WERI-Rb-1 (cell line): Measurements from ENCODE around the gene SLC4A1AP.

Source experiments
- DNase-seq: peaks from one replicate; pipeline ENCODE4 v3.0.0-alpha.2; 2020
- H3K27ac ChIP-seq: fragments of 250-450 bp; sonication (Bioruptor Pico); 2 replicates; pipeline ENCODE4 v1.5.1; 2020; ENCODE audit warnings: mild to moderate bottlenecking, moderate library complexity
- H3K27me3 ChIP-seq: fragments of 250-450 bp; sonication (Bioruptor Pico); 2 replicates; pipeline ENCODE4 v1.5.1; 2021; ENCODE audit warnings: mild to moderate bottlenecking, low read depth, moderate library complexity; ENCODE audit not compliant: insufficient read depth, severe bottlenecking
- H3K36me3 ChIP-seq: fragments of 250-450 bp; sonication (Bioruptor Pico); 2 replicates; pipeline ENCODE4 v1.5.1; 2020; ENCODE audit warnings: mild to moderate bottlenecking, moderate library complexity
- H3K4me3 ChIP-seq: 2 replicates; pipeline ENCODE4 v1.5.1; 2011; ENCODE audit warnings: low read depth, mild to moderate bottlenecking, control low read depth, low read length
- H3K9me3 ChIP-seq: fragments of 250-450 bp; sonication (Bioruptor Pico); 2 replicates; pipeline ENCODE4 v1.5.1; 2021; ENCODE audit warnings: mild to moderate bottlenecking, moderate library complexity; ENCODE audit not compliant: severe bottlenecking
- CTCF ChIP-seq: IDR thresholded peaks from 2 replicates; pipeline ENCODE4 v1.5.1; 2011; ENCODE audit warnings: low read depth, mild to moderate bottlenecking, control low read depth, inconsistent platforms, low read length

The SLC4A1AP gene

GRCh38 chr2:27702302-27702701, 38.6 kb downstream of the SLC4A1AP start:
- no peak overlapping the region for H3K27ac ChIP-seq
- H3K4me3 ChIP-seq = no peak overlapping the region
- H3K36me3 ChIP-seq = peaks cover 4% of the 10 kb centered on the region; the same call in 1 of the 2 replicates
- H3K27me3 ChIP-seq = no peaks in the 10 kb centered on the region
- TF ChIP-seq CTCF = no peak
- no peaks in the 10 kb centered on the region for H3K9me3 ChIP-seq
- no peak for DNase-seq

- Histone ChIP-seq H3K4me3 (no peak overlapping the region), H3K27ac (no peak overlapping the region), H3K9me3 (no peaks in the 10 kb centered on the region), H3K36me3 (no peaks in the 10 kb centered on the region), H3K27me3 (no peaks in the 10 kb centered on the region)
- TF ChIP-seq CTCF = peak; percentile 87
- peak; percentile 89 for DNase-seq
These were observed 40.1 kb downstream of the SLC4A1AP start for GRCh38 chr2:27703638-27704341.

GRCh38 chr2:27704342-27704876, 40.7 kb downstream of the SLC4A1AP start:
- Histone ChIP-seq H3K27ac (no peak overlapping the region), H3K4me3 (no peak overlapping the region), H3K27me3 (no peaks in the 10 kb centered on the region), H3K36me3 (no peaks in the 10 kb centered on the region), H3K9me3 (no peaks in the 10 kb centered on the region)
- no peak for DNase-seq
- no peak for TF ChIP-seq CTCF

- DNase-seq = peak; percentile 39
- Histone ChIP-seq H3K9me3 (no peaks in the 10 kb centered on the region), H3K27ac (no peak overlapping the region), H3K27me3 (no peaks in the 10 kb centered on the region), H3K36me3 (no peaks in the 10 kb centered on the region), H3K4me3 (no peak overlapping the region)
- no peak for TF ChIP-seq CTCF
These were observed 42.3 kb downstream of the SLC4A1AP start for GRCh38 chr2:27705851-27706622.

- no peak overlapping the region for H3K27ac ChIP-seq
- no peaks in the 10 kb centered on the region for H3K36me3 ChIP-seq
- no peaks in the 10 kb centered on the region for H3K27me3 ChIP-seq
- no peak for TF ChIP-seq CTCF
- no peak for DNase-seq
- no peak overlapping the region for H3K4me3 ChIP-seq
- no peaks in the 10 kb centered on the region for H3K9me3 ChIP-seq
These were observed 44.0 kb downstream of the SLC4A1AP start for GRCh38 chr2:27707462-27708256.
